Endothelial cell of umbilical vein (primary cell): Measurements from ENCODE around the gene APOL2. TPM values are rescaled to one million over a fixed set of nuclear protein-coding genes. Genes with fewer than 3 reads are reported as not detected.

ENCODE experiments used
- BruUV-seq: library from RNA; stranded (reverse); fragments of 400-500 nt; replicated peaks from 2 replicates; lab custom pipeline; 2021; lab: Mats Ljungman, UMichigan
- CTCF ChIA-PET: fragments of 300-600, 350-600 bp; sonication (Branson Sonifier 250); formaldehyde crosslinking; loops from one replicate; lab custom pipeline; 2021; ENCODE audit warnings: antibody characterized with exemption, inconsistent platforms; lab: Charles Lee
- POLR2A ChIA-PET: fragments of 300-600, 350-600 bp; sonication (Branson Sonifier 250); formaldehyde crosslinking; loops from one replicate; lab custom pipeline; 2021; ENCODE audit warnings: antibody characterized with exemption, inconsistent platforms; lab: Charles Lee
- DNase-seq: peaks from one replicate; pipeline ENCODE4 v3.0.0-alpha.2; 2011; ENCODE audit warnings: low read depth, low spot score
- FAIRE-seq: peaks from 2 replicates; lab custom pipeline; 2011; peaks lifted over from hg19 to GRCh38; lab: Jason Lieb, UNC
- H2AFZ ChIP-seq: 2 replicates; pipeline ENCODE4 v1.6.0; 2012; ENCODE audit warnings: low read depth, low read length, control low read depth, inconsistent platforms
- H3K27ac ChIP-seq: 2 replicates; pipeline ENCODE4 v1.5.1; 2011; ENCODE audit warnings: low read depth, mild to moderate bottlenecking, control low read depth, low read length, moderate library complexity; ENCODE audit not compliant: insufficient read depth
- H3K27me3 ChIP-seq, 2 experiments: 2 replicates each; pipeline versions ENCODE4 v1.6.0 to v1.6.1; 2011; ENCODE audit warnings: low read length in 2 of 2, mixed read lengths in 1 of 2; ENCODE audit not compliant: control insufficient read depth in 2 of 2, insufficient read depth in 2 of 2
- H3K36me3 ChIP-seq, 2 experiments: 2 replicates in 1 of 2; 3 replicates in 1 of 2; pipeline ENCODE4 v1.5.1; 2011; ENCODE audit warnings: low read length in 2 of 2, mild to moderate bottlenecking in 1 of 2, moderate library complexity in 1 of 2; ENCODE audit not compliant: control insufficient read depth in 2 of 2, insufficient read depth in 2 of 2; ENCODE audit errors: extremely low read depth in 1 of 2
- H3K4me1 ChIP-seq: 3 replicates; pipeline ENCODE4 v1.5.1; 2011; ENCODE audit warnings: mild to moderate bottlenecking, low read length; ENCODE audit not compliant: control insufficient read depth, insufficient read depth; ENCODE audit errors: extremely low read depth
- H3K4me2 ChIP-seq: 2 replicates; pipeline ENCODE4 v1.6.1; 2011; ENCODE audit warnings: low read length, control low read depth, mixed read lengths; ENCODE audit not compliant: insufficient read depth
- H3K4me3 ChIP-seq, 3 experiments: fragments of 200-600 bp in 1 of 3; sonication (generic), shearing (Covaris generic) in 1 of 3; replicated peaks in 1 of 3; 2 replicates each; pipeline ENCODE4 v1.5.1; 2011 to 2016; ENCODE audit warnings: control low read depth in 3 of 3, low read length in 3 of 3, mild to moderate bottlenecking in 2 of 3, inconsistent platforms in 1 of 3, low read depth in 1 of 3, moderate library complexity in 1 of 3; ENCODE audit not compliant: insufficient read depth in 1 of 3
- H3K79me2 ChIP-seq: 2 replicates; pipeline ENCODE4 v1.6.0; 2012; ENCODE audit warnings: low read length, inconsistent platforms; ENCODE audit not compliant: control insufficient read depth, insufficient read depth
- H3K9ac ChIP-seq: replicated peaks from 2 replicates; pipeline ENCODE3; 2011; ENCODE audit warnings: low read length, control low read depth; ENCODE audit not compliant: insufficient read depth; ENCODE audit errors: extremely low read depth
- H3K9me1 ChIP-seq: replicated peaks from 3 replicates; pipeline ENCODE4 v1.6.0; 2011; ENCODE audit warnings: mild to moderate bottlenecking, low read length; ENCODE audit not compliant: control insufficient read depth, insufficient read depth; ENCODE audit errors: extremely low read depth
- H3K9me3 ChIP-seq: replicated peaks from 2 replicates; pipeline ENCODE4 v1.5.1; 2012; ENCODE audit warnings: low read length, inconsistent platforms; ENCODE audit not compliant: control insufficient read depth, insufficient read depth
- H4K20me1 ChIP-seq: replicated peaks from 2 replicates; pipeline ENCODE3; 2011; ENCODE audit warnings: mild to moderate bottlenecking, low read length; ENCODE audit not compliant: control insufficient read depth, insufficient read depth; ENCODE audit errors: extremely low read depth
- EZH2 ChIP-seq: IDR thresholded peaks from 2 replicates; pipeline ENCODE4 v1.6.1; 2012; ENCODE audit warnings: borderline replicate concordance, low read depth, mild to moderate bottlenecking, moderate library complexity, low read length, inconsistent platforms; ENCODE audit not compliant: severe bottlenecking
- FOS ChIP-seq: IDR thresholded peaks from 2 replicates; pipeline ENCODE4 v1.6.1; 2011; ENCODE audit warnings: mild to moderate bottlenecking, low read length, moderate library complexity, borderline replicate concordance; ENCODE audit not compliant: insufficient read depth
- GATA2 ChIP-seq: IDR thresholded peaks from 2 replicates; pipeline ENCODE4 v1.7.0; 2011; ENCODE audit warnings: low read depth, mild to moderate bottlenecking, moderate library complexity, mixed read lengths, low read length; ENCODE audit not compliant: insufficient read length, insufficient read depth
- JUN ChIP-seq: IDR thresholded peaks from 2 replicates; pipeline ENCODE4 v1.6.1; 2011; ENCODE audit warnings: borderline replicate concordance, low read depth; ENCODE audit not compliant: insufficient read length, insufficient read depth
- MYC ChIP-seq: IDR thresholded peaks from one replicate; pipeline ENCODE4 v1.6.1; 2011; ENCODE audit warnings: mild to moderate bottlenecking, low read depth, low read length
- POLR2A ChIP-seq: IDR thresholded peaks from 2 replicates; pipeline ENCODE4 v1.6.1; 2012; ENCODE audit warnings: low read depth, mild to moderate bottlenecking, control low read depth, low read length
- POLR2AphosphoS5 ChIP-seq: IDR thresholded peaks from 2 replicates; pipeline ENCODE4 v1.6.1; 2012; ENCODE audit warnings: low read depth, mild to moderate bottlenecking, control low read depth, low read length, moderate library complexity; ENCODE audit not compliant: insufficient read depth
- dilution Hi-C: fragments of 300-500 bp; cut with MboI; formaldehyde crosslinking; loops from one replicate; pipeline ENCODE4 v1.15.0; 2019; ENCODE audit warnings: low sequenced_read_pairs; ENCODE audit not compliant: extremely low pct_ligation_motif_present
- intact Hi-C: fragments of 100-400 bp; cut with micrococcal nuclease; formaldehyde crosslinking; loops from one replicate; pipeline ENCODE4 v1.10.0; 2022
- polyA plus RNA-seq, 4 experiments: library from polyadenylated mRNA; depleted of rRNA in 3 of 4; stranded (reverse) in 3 of 4; unstranded in 1 of 4; fragments of >200 nt; gene quantifications; 2 replicates each; pipeline versions ENCODE4 v1.2.1 to v1.2.3, GENCODE V29; 2011 to 2012; ENCODE audit warnings: missing spikeins in 1 of 4
- total RNA-seq: library from RNA; stranded (reverse); gene quantifications from 2 replicates; pipeline ENCODE4 v1.2.3, GENCODE V29; 2021
- TF ChIP-seq, protein P1 (sequence below), 2 donors: IDR thresholded peaks; 1 replicate in 1 of 2; 2 replicates in 1 of 2; pipeline ENCODE4 v1.5.1; 2011; ENCODE audit warnings: low read length in 2 of 2, mild to moderate bottlenecking in 2 of 2, moderate library complexity in 2 of 2, control low read depth in 1 of 2, inconsistent platforms in 1 of 2, low read depth in 1 of 2; ENCODE audit not compliant: insufficient read depth in 1 of 2; ENCODE audit errors: extremely low read depth in 1 of 2
- TF ChIP-seq, protein P2 (sequence below): IDR thresholded peaks from 2 replicates; pipeline ENCODE4 v1.6.1; 2011; ENCODE audit not compliant: insufficient read depth, insufficient read length

Gene APOL2
- total and polyA plus RNA-seq, 2 donors (not counting 3 experiments of a cell fraction or from before 2014, with no cell fraction given), result 16.9 to 37.6 TPM

DNA sequence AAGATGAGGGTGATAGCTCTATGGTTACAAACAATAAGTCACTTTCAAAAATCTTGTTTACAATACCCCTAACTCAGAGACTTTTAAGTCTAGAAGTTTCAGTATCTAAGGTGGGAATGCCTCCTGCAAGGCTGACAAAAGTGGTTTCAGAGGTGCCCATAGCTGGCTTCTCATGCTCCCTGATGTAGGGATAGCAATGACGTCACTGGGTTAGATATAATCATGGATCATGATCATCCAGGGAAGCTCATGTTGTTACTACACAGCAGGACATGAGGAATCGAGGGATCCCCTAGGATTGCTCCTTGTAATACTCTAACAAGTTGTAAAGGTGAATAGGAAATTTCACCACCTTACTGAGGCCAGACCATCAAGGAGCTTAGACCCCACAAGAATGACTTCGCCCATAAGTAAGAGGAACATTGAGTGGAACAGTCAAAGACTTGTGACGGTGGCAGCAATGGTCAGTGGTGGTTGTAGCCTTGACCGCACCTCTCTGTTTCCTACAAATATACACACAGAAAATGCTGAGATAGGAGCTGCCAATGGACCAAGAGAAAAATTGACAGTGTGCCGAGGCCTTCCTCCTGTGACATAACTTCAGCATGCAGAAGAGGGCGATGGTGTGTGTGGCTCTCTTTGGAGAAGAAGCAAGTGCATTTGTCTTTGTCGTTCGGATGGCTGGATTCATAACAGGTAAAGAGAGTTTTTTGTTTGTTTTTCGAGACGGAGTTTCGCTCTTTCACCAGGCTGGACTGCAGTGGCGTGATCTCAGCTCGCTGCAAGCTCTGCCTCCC is 53.3 kb downstream of the APOL2 start:
- Histone ChIP-seq H3K4me3 (no peak overlapping the region), H3K79me2 (no peaks in the 10 kb centered on the region), H3K9me3 (no peaks in the 10 kb centered on the region), H4K20me1 (no peaks in the 10 kb centered on the region), H3K36me3 (no peaks in the 10 kb centered on the region), H3K4me2 (no peak overlapping the region), H3K4me1 (no peaks in the 10 kb centered on the region), H3K9me1 (no peaks in the 10 kb centered on the region), H3K27me3 (peaks cover 3 to 5% of the 10 kb centered on the region in 2 experiments), H3K27ac (no peak overlapping the region), H3K9ac (no peak overlapping the region), H2AFZ (no peak overlapping the region)
- BruUV-seq, result no TSS peak
- intact Hi-C loops (no loop called here), dilution Hi-C loops (no loop called here)
- FAIRE-seq, result no peak
- ChIA-PET POLR2A (no interaction called here), CTCF (interaction anchor here (0.6 to 2.4 kb wide), 11 partner anchors 9 to 301 kb away, joined by 3 to 17 read pairs (median 4); partner anchors contain the start of gene APOL2)
- no peak for TF ChIP-seq POLR2A
- no peak for TF ChIP-seq JUN
- TF ChIP-seq MYC, result no peak
- TF ChIP-seq EZH2, result no peak
- TF ChIP-seq FOS, result no peak
- no peak for TF ChIP-seq POLR2AphosphoS5
- TF ChIP-seq, protein P1, sequence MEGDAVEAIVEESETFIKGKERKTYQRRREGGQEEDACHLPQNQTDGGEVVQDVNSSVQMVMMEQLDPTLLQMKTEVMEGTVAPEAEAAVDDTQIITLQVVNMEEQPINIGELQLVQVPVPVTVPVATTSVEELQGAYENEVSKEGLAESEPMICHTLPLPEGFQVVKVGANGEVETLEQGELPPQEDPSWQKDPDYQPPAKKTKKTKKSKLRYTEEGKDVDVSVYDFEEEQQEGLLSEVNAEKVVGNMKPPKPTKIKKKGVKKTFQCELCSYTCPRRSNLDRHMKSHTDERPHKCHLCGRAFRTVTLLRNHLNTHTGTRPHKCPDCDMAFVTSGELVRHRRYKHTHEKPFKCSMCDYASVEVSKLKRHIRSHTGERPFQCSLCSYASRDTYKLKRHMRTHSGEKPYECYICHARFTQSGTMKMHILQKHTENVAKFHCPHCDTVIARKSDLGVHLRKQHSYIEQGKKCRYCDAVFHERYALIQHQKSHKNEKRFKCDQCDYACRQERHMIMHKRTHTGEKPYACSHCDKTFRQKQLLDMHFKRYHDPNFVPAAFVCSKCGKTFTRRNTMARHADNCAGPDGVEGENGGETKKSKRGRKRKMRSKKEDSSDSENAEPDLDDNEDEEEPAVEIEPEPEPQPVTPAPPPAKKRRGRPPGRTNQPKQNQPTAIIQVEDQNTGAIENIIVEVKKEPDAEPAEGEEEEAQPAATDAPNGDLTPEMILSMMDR (IDR thresholded peaks at IDR 0.05; ENCODE audit: extremely low read depth in 1 of 2, insufficient read depth in 1 of 2, low read depth in 1 of 2, low read length in 2 of 2), result no peak
- TF ChIP-seq, protein P2, sequence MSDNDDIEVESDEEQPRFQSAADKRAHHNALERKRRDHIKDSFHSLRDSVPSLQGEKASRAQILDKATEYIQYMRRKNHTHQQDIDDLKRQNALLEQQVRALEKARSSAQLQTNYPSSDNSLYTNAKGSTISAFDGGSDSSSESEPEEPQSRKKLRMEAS, result no peak
- no peak for TF ChIP-seq GATA2
- no peak for DNase-seq
